ENCODE results near the gene RBCK1. TPM values are rescaled to one million over a fixed set of nuclear protein-coding genes. Genes with fewer than 3 reads are reported as not detected.
A peak's percentile ranks its signal among the peaks of the same experiment; 100 is the strongest.
"Not testable (repeated sequence)": the region's sequence is repeated elsewhere in the genome, so short reads cannot be mapped to it uniquely, and the experiment has no call there.

Gene RBCK1
- total RNA-seq, 2 donors from 2014 or later: 176 to 198 TPM

- DNase-seq: no peak
- Mint-ChIP-seq H3K4me1 (ENCODE audit: low read depth) (peaks cover 10% of the 10 kb centered on the region), H3K27ac (no peak overlapping the region), H3K9me3 (no peaks in the 10 kb centered on the region), H3K27me3 (ENCODE audit: low read depth) (no peaks in the 10 kb centered on the region), H3K36me3 (ENCODE audit: insufficient read depth in 2 of 2) (peaks cover 3 to 17% of the 10 kb centered on the region in 2 donors), H3K4me3 (no peak overlapping the region)
- ATAC-seq (replicated peaks in 1 of 2): no peak
Observed at GRCh38 chr20:475463-476357, 67.6 kb downstream of the RBCK1 start.

- not testable (repeated sequence) for H3K4me3 Mint-ChIP-seq; ATAC-seq (replicated peaks in 1 of 2); H3K27ac Mint-ChIP-seq; DNase-seq; H3K9me3 Mint-ChIP-seq; H3K27me3 Mint-ChIP-seq (ENCODE audit: low read depth); H3K4me1 Mint-ChIP-seq (ENCODE audit: low read depth)
- H3K36me3 Mint-ChIP-seq (ENCODE audit: insufficient read depth in 2 of 2): peaks cover 4 to 17% of the 10 kb centered on the region in 2 donors
Observed at GRCh38 chr20:476561-477249, 68.6 kb downstream of the RBCK1 start.

GRCh38 chr20:478010-478948 lies 70.2 kb downstream of the RBCK1 start:
- Mint-ChIP-seq H3K27ac (peak overlapping the region; percentile 87), H3K4me3 (no peak overlapping the region), H3K4me1 (ENCODE audit: low read depth) (peaks cover 10% of the 10 kb centered on the region), H3K36me3 (ENCODE audit: insufficient read depth in 2 of 2) (peaks cover 6 to 28% of the 10 kb centered on the region in 2 donors), H3K27me3 (ENCODE audit: low read depth) (no peaks in the 10 kb centered on the region), H3K9me3 (no peaks in the 10 kb centered on the region)
- ATAC-seq (replicated peaks in 1 of 2) (peak in 1 of 2 donors; percentile 13), DNase-seq (no peak)

- no peak overlapping the region for H3K4me3 Mint-ChIP-seq
- H3K36me3 Mint-ChIP-seq (ENCODE audit: insufficient read depth in 2 of 2): peaks cover 6 to 31% of the 10 kb centered on the region in 2 donors
- H3K27ac Mint-ChIP-seq: peak overlapping the region; percentile 45
- ATAC-seq (replicated peaks in 1 of 2): peak; percentile 66 to 69
- no peaks in the 10 kb centered on the region for H3K9me3 Mint-ChIP-seq
- no peaks in the 10 kb centered on the region for H3K27me3 Mint-ChIP-seq (ENCODE audit: low read depth)
- peaks cover 10% of the 10 kb centered on the region for H3K4me1 Mint-ChIP-seq (ENCODE audit: low read depth)
- DNase-seq: peak; percentile 19 to 39
Observed at GRCh38 chr20:478949-479429, 70.9 kb downstream of the RBCK1 start.

- Mint-ChIP-seq H3K27ac (peak overlapping the region; percentile 45), H3K4me1 (ENCODE audit: low read depth) (peaks cover 10% of the 10 kb centered on the region), H3K27me3 (ENCODE audit: low read depth) (no peaks in the 10 kb centered on the region), H3K36me3 (ENCODE audit: insufficient read depth in 2 of 2) (peaks cover 6 to 35% of the 10 kb centered on the region in 2 donors), H3K9me3 (no peaks in the 10 kb centered on the region), H3K4me3 (no peak overlapping the region)
- ATAC-seq (replicated peaks in 1 of 2) (peak in 1 of 2 donors; percentile 9), DNase-seq (no peak)
Observed at GRCh38 chr20:479487-479886, 71.4 kb downstream of the RBCK1 start.

- DNase-seq (no peak), ATAC-seq (replicated peaks in 1 of 2) (no peak)
- no peak overlapping the region for H3K27ac Mint-ChIP-seq
- H3K4me3 Mint-ChIP-seq: no peak overlapping the region
- peaks cover 6 to 35% of the 10 kb centered on the region in 2 donors for H3K36me3 Mint-ChIP-seq (ENCODE audit: insufficient read depth in 2 of 2)
- no peaks in the 10 kb centered on the region for H3K27me3 Mint-ChIP-seq (ENCODE audit: low read depth)
- H3K9me3 Mint-ChIP-seq: no peaks in the 10 kb centered on the region
- peaks cover 10% of the 10 kb centered on the region for H3K4me1 Mint-ChIP-seq (ENCODE audit: low read depth)
Observed at GRCh38 chr20:480044-480443, 71.9 kb downstream of the RBCK1 start.

GRCh38 chr20:481167-481566 lies 73.1 kb downstream of the RBCK1 start:
- no peaks in the 10 kb centered on the region for H3K9me3 Mint-ChIP-seq
- H3K4me1 Mint-ChIP-seq (ENCODE audit: low read depth): peaks cover 10% of the 10 kb centered on the region
- no peaks in the 10 kb centered on the region for H3K27me3 Mint-ChIP-seq (ENCODE audit: low read depth)
- H3K4me3 Mint-ChIP-seq: no peak overlapping the region
- no peak for ATAC-seq (replicated peaks in 1 of 2)
- H3K36me3 Mint-ChIP-seq (ENCODE audit: insufficient read depth in 2 of 2): peaks cover 6 to 37% of the 10 kb centered on the region in 2 donors
- no peak for DNase-seq
- H3K27ac Mint-ChIP-seq: peak overlapping the region; percentile 25

Other genes starting within 250 kb of the RBCK1 start
- gene DEFB128, start 218.6 kb upstream of the RBCK1 start, total RNA-seq: not detected
- not detected for gene DEFB129, start 181.0 kb upstream of the RBCK1 start, total RNA-seq
- gene DEFB132, start 150.6 kb upstream of the RBCK1 start, total RNA-seq: not detected
- gene C20orf96, start 117.5 kb upstream of the RBCK1 start, total RNA-seq: 1 to 10 TPM; 6.4 to 9.4 TPM
- 10 to 100 TPM; 21.3 to 21.6 TPM for gene ZCCHC3, start 110.7 kb upstream of the RBCK1 start, total RNA-seq
- 10 to 100 TPM in 1 of 2 donors, 1 to 10 TPM in 1; 7.8 to 11.7 TPM for gene SOX12, start 82.7 kb upstream of the RBCK1 start, total RNA-seq
- 10 to 100 TPM; 12.9 to 14.7 TPM for gene NRSN2, start 61.2 kb upstream of the RBCK1 start, total RNA-seq
- 100 to 1,000 TPM; 165 to 281 TPM for gene TRIB3, start 27.5 kb upstream of the RBCK1 start, total RNA-seq
- gene TBC1D20, start 54.2 kb downstream of the RBCK1 start, total RNA-seq: 10 to 100 TPM; 26.7 to 28.2 TPM
- 100 to 1,000 TPM; 168 to 184 TPM for gene CSNK2A1, start 135.5 kb downstream of the RBCK1 start, total RNA-seq
- gene TCF15, start 202.0 kb downstream of the RBCK1 start, total RNA-seq: not detected
- 1 to 10 TPM; 5.6 to 9.7 TPM for gene SRXN1, start 244.9 kb downstream of the RBCK1 start, total RNA-seq

All from activated T-cell treated with anti-CD3 and anti-CD28 coated beads, Interleukin-2, amount 50 U/mL, for 72 hours (primary cell).